SK-N-SH treated with all-trans-retinoic acid at 6 μM for 48 hours (cell line): ENCODE data around the gene SLC1A4.

Source experiments
- ATAC-seq: fragments of 200-7000 bp; cut with Tn5 transposase; 3 replicates; pipeline ENCODE4 v1.9.1; 2020; ENCODE audit warnings: mild to moderate bottlenecking, moderate library complexity
- BACH2 ChIP-seq: fragments of 250-450 bp; sonication (Bioruptor Pico); IDR thresholded peaks from 2 replicates; pipeline ENCODE4 v1.9.0; 2021; ENCODE audit warnings: mild to moderate bottlenecking, borderline replicate concordance
- ESRRG ChIP-seq: fragments of 250-450 bp; sonication (Bioruptor Pico); IDR thresholded peaks from 2 replicates; pipeline ENCODE4 v1.6.1; 2021; ENCODE audit warnings: mild to moderate bottlenecking
- OSR1 ChIP-seq: fragments of 250-450 bp; sonication (Bioruptor Pico); IDR thresholded peaks from 2 replicates; pipeline ENCODE4 v1.8.0; 2022; ENCODE audit warnings: moderate library complexity, mild to moderate bottlenecking, inconsistent platforms
- PPARA ChIP-seq: fragments of 250-450 bp; sonication (Bioruptor Pico); IDR thresholded peaks from 2 replicates; pipeline ENCODE4 v1.5.0; 2020; ENCODE audit warnings: mild to moderate bottlenecking, borderline replicate concordance
- RARB ChIP-seq: fragments of 250-450 bp; sonication (Bioruptor Pico); IDR thresholded peaks from 2 replicates; pipeline ENCODE4 v1.8.0; 2021; ENCODE audit warnings: mild to moderate bottlenecking, moderate library complexity
- SNAI2 ChIP-seq: fragments of 250-450 bp; sonication (Bioruptor Pico); IDR thresholded peaks from 2 replicates; pipeline ENCODE4 v1.5.0; 2020; ENCODE audit warnings: mild to moderate bottlenecking, moderate library complexity
- TCF4 ChIP-seq: fragments of 250-450 bp; sonication (Bioruptor Pico); IDR thresholded peaks from 2 replicates; pipeline ENCODE4 v1.8.0; 2021; ENCODE audit warnings: mild to moderate bottlenecking, moderate library complexity, borderline replicate concordance
- TOX ChIP-seq: fragments of 250-450 bp; sonication (Bioruptor Pico); IDR thresholded peaks from 2 replicates; pipeline ENCODE4 v1.8.0; 2021; ENCODE audit warnings: mild to moderate bottlenecking, moderate library complexity, borderline replicate concordance
- ZC3H10 ChIP-seq: fragments of 250-450 bp; sonication (Bioruptor Pico); IDR thresholded peaks from 2 replicates; pipeline ENCODE4 v1.5.1; 2021; ENCODE audit warnings: mild to moderate bottlenecking, moderate library complexity
- ZFP30 ChIP-seq: fragments of 450-650 bp; formaldehyde crosslinking; IDR thresholded peaks from 2 replicates; pipeline ENCODE4 v1.5.0; 2022; ENCODE audit warnings: mild to moderate bottlenecking, moderate library complexity
- ZNF565 ChIP-seq: fragments of 450-650 bp; formaldehyde crosslinking; conservative IDR thresholded peaks from 2 replicates; pipeline ENCODE4 v1.5.0; 2020; ENCODE audit warnings: low read depth, mild to moderate bottlenecking, moderate library complexity
- ZNF70 ChIP-seq: fragments of 450-650 bp; formaldehyde crosslinking; IDR thresholded peaks from 2 replicates; pipeline ENCODE4 v1.5.0; 2020; ENCODE audit warnings: mild to moderate bottlenecking, moderate library complexity
- TF ChIP-seq, protein P1 (sequence below): fragments of 250-450 bp; sonication (Bioruptor Pico); IDR thresholded peaks from 2 replicates; pipeline ENCODE4 v1.5.1; 2020; ENCODE audit warnings: low read depth, mild to moderate bottlenecking, moderate library complexity
- TF ChIP-seq, protein P2 (sequence below): fragments of 250-450 bp; sonication (Bioruptor Pico); IDR thresholded peaks from 2 replicates; pipeline ENCODE4 v1.5.1; 2021; ENCODE audit warnings: mild to moderate bottlenecking, moderate library complexity
- TF ChIP-seq, protein P3 (sequence below): fragments of 250-450 bp; sonication (Bioruptor Pico); IDR thresholded peaks from 2 replicates; pipeline ENCODE4 v1.8.0; 2021; ENCODE audit warnings: low read depth, mild to moderate bottlenecking, moderate library complexity, borderline replicate concordance
- TF ChIP-seq, protein P4 (sequence below): fragments of 250-450 bp; sonication (Bioruptor Pico); IDR thresholded peaks from 2 replicates; pipeline ENCODE4 v1.8.0; 2020; ENCODE audit warnings: mild to moderate bottlenecking, moderate library complexity, borderline replicate concordance
- TF ChIP-seq, protein P5 (sequence below): fragments of 250-450 bp; sonication (Bioruptor Pico); IDR thresholded peaks from 2 replicates; pipeline ENCODE4 v1.5.0; 2020; ENCODE audit warnings: mild to moderate bottlenecking, moderate library complexity

The SLC1A4 gene

DNA sequence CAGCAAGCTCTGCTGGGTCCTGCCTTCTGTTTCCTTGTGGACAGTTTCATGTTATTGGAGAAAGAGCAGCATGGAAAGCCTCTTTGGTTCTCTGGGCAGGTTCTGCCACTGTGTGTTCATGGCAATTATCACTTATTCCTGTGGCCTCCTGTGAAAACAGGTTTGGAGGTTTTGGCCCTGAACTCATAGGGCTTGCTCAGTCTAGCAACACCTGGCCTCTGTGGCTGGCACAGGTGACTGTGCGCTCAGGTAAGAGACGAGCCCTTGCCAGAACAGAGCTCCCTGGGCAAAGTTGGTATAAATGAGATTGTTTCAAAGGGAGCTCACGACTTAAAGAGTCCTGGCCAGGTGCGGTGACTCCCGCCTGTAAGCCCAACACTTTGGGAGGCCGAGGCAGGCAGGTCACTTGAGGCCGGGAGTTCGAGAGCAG is 72.7 kb downstream of the SLC1A4 start:
- TF ChIP-seq TCF4 (CRISPR knock-in tag) (no peak), TOX (CRISPR knock-in tag) (no peak), ZC3H10 (CRISPR knock-in tag) (no peak), OSR1 (no peak), PPARA (no peak), BACH2 (CRISPR knock-in tag) (no peak), ZNF565 (CRISPR knock-in tag) (no peak), SNAI2 (no peak), ZFP30 (CRISPR knock-in tag) (no peak)
- TF ChIP-seq, protein P1, sequence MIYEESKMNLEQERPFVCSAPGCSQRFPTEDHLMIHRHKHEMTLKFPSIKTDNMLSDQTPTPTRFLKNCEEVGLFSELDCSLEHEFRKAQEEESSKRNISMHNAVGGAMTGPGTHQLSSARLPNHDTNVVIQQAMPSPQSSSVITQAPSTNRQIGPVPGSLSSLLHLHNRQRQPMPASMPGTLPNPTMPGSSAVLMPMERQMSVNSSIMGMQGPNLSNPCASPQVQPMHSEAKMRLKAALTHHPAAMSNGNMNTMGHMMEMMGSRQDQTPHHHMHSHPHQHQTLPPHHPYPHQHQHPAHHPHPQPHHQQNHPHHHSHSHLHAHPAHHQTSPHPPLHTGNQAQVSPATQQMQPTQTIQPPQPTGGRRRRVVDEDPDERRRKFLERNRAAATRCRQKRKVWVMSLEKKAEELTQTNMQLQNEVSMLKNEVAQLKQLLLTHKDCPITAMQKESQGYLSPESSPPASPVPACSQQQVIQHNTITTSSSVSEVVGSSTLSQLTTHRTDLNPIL (CRISPR knock-in tag) = no peak
- TF ChIP-seq, protein P2, sequence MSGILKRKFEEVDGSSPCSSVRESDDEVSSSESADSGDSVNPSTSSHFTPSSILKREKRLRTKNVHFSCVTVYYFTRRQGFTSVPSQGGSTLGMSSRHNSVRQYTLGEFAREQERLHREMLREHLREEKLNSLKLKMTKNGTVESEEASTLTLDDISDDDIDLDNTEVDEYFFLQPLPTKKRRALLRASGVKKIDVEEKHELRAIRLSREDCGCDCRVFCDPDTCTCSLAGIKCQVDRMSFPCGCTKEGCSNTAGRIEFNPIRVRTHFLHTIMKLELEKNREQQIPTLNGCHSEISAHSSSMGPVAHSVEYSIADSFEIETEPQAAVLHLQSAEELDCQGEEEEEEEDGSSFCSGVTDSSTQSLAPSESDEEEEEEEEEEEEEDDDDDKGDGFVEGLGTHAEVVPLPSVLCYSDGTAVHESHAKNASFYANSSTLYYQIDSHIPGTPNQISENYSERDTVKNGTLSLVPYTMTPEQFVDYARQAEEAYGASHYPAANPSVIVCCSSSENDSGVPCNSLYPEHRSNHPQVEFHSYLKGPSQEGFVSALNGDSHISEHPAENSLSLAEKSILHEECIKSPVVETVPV (CRISPR knock-in tag) = no peak
- TF ChIP-seq, protein P3, sequence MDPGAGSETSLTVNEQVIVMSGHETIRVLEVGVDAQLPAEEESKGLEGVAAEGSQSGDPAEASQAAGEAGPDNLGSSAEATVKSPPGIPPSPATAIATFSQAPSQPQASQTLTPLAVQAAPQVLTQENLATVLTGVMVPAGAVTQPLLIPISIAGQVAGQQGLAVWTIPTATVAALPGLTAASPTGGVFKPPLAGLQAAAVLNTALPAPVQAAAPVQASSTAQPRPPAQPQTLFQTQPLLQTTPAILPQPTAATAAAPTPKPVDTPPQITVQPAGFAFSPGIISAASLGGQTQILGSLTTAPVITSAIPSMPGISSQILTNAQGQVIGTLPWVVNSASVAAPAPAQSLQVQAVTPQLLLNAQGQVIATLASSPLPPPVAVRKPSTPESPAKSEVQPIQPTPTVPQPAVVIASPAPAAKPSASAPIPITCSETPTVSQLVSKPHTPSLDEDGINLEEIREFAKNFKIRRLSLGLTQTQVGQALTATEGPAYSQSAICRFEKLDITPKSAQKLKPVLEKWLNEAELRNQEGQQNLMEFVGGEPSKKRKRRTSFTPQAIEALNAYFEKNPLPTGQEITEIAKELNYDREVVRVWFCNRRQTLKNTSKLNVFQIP (CRISPR knock-in tag) = no peak
- TF ChIP-seq, protein P4, sequence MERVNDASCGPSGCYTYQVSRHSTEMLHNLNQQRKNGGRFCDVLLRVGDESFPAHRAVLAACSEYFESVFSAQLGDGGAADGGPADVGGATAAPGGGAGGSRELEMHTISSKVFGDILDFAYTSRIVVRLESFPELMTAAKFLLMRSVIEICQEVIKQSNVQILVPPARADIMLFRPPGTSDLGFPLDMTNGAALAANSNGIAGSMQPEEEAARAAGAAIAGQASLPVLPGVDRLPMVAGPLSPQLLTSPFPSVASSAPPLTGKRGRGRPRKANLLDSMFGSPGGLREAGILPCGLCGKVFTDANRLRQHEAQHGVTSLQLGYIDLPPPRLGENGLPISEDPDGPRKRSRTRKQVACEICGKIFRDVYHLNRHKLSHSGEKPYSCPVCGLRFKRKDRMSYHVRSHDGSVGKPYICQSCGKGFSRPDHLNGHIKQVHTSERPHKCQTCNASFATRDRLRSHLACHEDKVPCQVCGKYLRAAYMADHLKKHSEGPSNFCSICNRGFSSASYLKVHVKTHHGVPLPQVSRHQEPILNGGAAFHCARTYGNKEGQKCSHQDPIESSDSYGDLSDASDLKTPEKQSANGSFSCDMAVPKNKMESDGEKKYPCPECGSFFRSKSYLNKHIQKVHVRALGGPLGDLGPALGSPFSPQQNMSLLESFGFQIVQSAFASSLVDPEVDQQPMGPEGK (CRISPR knock-in tag) = no peak
- TF ChIP-seq, protein P5, sequence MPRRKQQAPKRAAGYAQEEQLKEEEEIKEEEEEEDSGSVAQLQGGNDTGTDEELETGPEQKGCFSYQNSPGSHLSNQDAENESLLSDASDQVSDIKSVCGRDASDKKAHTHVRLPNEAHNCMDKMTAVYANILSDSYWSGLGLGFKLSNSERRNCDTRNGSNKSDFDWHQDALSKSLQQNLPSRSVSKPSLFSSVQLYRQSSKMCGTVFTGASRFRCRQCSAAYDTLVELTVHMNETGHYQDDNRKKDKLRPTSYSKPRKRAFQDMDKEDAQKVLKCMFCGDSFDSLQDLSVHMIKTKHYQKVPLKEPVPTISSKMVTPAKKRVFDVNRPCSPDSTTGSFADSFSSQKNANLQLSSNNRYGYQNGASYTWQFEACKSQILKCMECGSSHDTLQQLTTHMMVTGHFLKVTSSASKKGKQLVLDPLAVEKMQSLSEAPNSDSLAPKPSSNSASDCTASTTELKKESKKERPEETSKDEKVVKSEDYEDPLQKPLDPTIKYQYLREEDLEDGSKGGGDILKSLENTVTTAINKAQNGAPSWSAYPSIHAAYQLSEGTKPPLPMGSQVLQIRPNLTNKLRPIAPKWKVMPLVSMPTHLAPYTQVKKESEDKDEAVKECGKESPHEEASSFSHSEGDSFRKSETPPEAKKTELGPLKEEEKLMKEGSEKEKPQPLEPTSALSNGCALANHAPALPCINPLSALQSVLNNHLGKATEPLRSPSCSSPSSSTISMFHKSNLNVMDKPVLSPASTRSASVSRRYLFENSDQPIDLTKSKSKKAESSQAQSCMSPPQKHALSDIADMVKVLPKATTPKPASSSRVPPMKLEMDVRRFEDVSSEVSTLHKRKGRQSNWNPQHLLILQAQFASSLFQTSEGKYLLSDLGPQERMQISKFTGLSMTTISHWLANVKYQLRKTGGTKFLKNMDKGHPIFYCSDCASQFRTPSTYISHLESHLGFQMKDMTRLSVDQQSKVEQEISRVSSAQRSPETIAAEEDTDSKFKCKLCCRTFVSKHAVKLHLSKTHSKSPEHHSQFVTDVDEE (CRISPR knock-in tag) = no peak
- no peak for ATAC-seq

DNA sequence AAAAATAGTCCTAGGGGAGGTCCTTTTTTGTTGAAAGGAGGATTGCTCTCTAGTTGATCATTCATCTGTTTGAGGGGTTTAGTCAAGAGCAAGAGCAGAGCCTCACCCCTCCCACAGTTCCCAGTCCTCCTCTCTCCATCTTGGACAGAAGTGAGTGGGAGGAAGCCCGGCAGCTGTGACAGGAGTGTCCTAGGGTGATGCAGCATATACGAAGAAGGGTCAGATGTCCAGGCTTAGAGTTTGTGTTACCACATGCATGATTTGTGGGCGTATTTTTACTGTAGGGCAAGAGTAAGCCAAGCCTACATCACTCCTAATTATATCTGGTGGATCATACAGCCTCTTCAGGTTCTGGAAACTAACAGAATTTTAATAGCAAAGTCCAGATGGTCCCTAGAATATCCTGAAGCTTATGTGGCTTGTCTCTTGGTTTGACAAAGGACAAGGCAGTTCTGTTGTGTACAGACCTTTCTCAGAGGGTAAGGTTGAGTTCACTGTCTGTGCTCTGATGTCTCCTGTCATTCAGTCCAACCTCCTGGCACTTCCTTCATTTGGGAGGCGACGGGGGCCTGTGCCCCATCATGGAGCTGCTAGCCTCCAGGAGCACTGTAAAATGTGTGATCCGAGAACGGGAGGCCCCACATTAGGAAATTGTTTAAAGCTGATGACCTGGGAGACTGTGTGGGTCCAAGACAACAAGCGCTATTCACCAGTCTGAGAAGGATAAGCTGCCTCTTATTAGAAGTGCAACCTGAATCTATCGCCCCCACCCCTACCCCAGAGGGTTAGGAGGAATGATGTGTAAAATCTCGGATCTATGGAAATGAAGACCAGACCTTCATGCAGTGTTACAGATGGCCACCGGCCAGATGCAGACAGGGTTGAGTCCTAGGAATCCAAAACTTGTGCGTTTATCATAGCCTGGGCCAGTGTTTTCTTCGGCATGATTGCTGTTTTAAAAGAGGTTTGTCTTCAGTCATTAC is 73.9 kb downstream of the SLC1A4 start:
- peak; percentile 48 for ATAC-seq
- TF ChIP-seq TOX (CRISPR knock-in tag) = no peak
- TF ChIP-seq, protein P4 (CRISPR knock-in tag) = no peak

DNA sequence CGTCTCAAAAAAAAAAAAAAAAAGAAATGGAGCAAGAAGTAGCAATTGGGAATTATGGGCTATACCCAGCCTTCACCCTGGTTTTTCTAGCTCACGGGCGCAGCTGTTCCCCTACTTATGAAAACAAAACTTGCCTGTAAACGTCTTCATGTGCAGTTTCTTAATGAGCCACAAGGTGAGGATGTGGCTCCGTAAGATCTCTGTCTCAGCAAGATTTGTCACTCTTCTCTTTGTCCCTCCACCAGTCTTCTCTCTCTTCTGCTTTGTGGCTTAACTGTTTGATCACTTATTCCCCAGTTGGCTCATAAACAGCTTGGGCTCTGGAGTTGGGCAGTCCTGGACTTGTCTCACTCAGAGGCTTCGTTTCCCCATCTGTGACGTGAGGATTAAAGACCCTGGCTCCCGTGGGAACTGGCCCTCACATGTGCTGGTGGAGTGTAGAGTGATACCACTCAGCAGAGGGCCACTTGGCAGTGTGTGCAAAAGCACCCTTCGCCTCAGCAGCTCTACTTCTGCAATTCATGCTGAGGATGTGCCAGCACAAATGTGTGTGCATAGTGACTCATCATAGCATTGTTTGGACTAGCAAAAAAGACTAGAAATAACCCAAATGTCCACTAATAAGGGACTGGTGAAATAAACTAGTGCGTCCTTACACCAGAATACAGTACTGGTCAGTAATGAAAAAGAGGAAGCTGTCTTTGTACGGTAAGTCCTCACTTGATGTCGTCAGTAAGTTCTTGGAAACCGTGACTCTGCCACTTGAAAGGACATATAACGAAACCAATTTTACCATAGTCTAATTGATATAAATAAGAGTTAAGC is 75.7 kb downstream of the SLC1A4 start:
- peak; percentile 79 for ATAC-seq
- TF ChIP-seq RARB (CRISPR knock-in tag) = no peak
- TF ChIP-seq, protein P3 (CRISPR knock-in tag) = no peak
- no peak for TF ChIP-seq SNAI2
- TF ChIP-seq ZNF70 (CRISPR knock-in tag) = no peak
- TF ChIP-seq ESRRG (CRISPR knock-in tag) = no peak
- TF ChIP-seq, protein P5 (CRISPR knock-in tag) = no peak
